Measurements from ENCODE around the gene LACRT.
A peak's percentile ranks its signal among the peaks of the same experiment; 100 is the strongest.
"Not testable (repeated sequence)": the region's sequence is repeated elsewhere in the genome, so short reads cannot be mapped to it uniquely, and the experiment has no call there.

Gene LACRT

GRCh38 chr12:54634795-54635194 is at the start of gene LACRT:
TSS of gene LACRT (minus strand) at chr12:54634895. CDS start at chr12:54634841, 54 bp downstream.
- TF ChIP-seq POLR2A (IDR thresholded peaks at IDR 0.05; ENCODE audit: low read depth, low read length), result no peak
- DNase-seq (ENCODE audit: insufficient read length, low spot score), result no peak
- FAIRE-seq, result no peak

DNA sequence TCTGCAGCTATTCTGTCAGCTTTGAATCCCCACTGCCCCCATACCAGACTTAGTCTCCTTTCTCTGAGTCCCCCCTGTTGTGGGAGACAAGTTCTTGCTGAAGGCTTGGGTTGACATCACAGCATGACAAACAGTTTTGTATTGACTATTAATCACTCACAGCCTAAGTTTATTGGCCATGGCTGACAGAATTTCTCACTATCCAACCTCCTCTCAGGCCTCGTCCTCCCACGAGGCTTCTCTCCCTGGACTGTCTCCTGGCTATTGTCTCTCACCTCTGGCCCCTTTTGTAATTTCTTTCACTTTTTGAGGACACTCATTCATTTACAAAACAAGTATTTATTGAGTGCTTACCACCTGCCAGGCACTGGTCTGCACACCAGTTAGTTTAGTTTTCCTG is 48.7 kb upstream of the LACRT start:
- DNase-seq (ENCODE audit: insufficient read length, low spot score), result no peak

GRCh38 chr12:54682674-54683073 is 48.0 kb upstream of the LACRT start:
- no peak for TF ChIP-seq POLR2A (IDR thresholded peaks at IDR 0.05; ENCODE audit: low read depth, low read length)
- no peak for FAIRE-seq
- DNase-seq (ENCODE audit: insufficient read length, low spot score), result no peak

More for the DNA sequence above, 48.7 kb upstream of the LACRT start:
- no peak for TF ChIP-seq POLR2A (IDR thresholded peaks at IDR 0.05; ENCODE audit: low read depth, low read length)
- FAIRE-seq, result no peak

- peak; percentile 6 for FAIRE-seq
- no peak for TF ChIP-seq POLR2A (IDR thresholded peaks at IDR 0.05; ENCODE audit: low read depth, low read length)
- peak; percentile 29 for DNase-seq (ENCODE audit: insufficient read length, low spot score)
These were observed 45.7 kb upstream of the LACRT start for GRCh38 chr12:54680374-54680773.

- no peak for FAIRE-seq
- TF ChIP-seq POLR2A (IDR thresholded peaks at IDR 0.05; ENCODE audit: low read depth, low read length), result no peak
- no peak for DNase-seq (ENCODE audit: insufficient read length, low spot score)
These were observed 43.4 kb upstream of the LACRT start for GRCh38 chr12:54678131-54678530.

GRCh38 chr12:54667945-54668344 is 33.2 kb upstream of the LACRT start:
- DNase-seq (ENCODE audit: insufficient read length, low spot score) (no peak), FAIRE-seq (no peak)
- TF ChIP-seq POLR2A (IDR thresholded peaks at IDR 0.05; ENCODE audit: low read depth, low read length), result no peak

- TF ChIP-seq POLR2A (IDR thresholded peaks at IDR 0.05; ENCODE audit: low read depth, low read length), result no peak
- DNase-seq (ENCODE audit: insufficient read length, low spot score) (no peak), FAIRE-seq (no peak)
These were observed 31.3 kb upstream of the LACRT start for GRCh38 chr12:54666008-54666407.

GRCh38 chr12:54665022-54665635 is 30.4 kb upstream of the LACRT start:
- not testable (repeated sequence) for FAIRE-seq; DNase-seq (ENCODE audit: insufficient read length, low spot score)

GRCh38 chr12:54663603-54664002 is 28.9 kb upstream of the LACRT start:
- DNase-seq (ENCODE audit: insufficient read length, low spot score) (no peak), FAIRE-seq (no peak)
- TF ChIP-seq POLR2A (IDR thresholded peaks at IDR 0.05; ENCODE audit: low read depth, low read length), result no peak

GRCh38 chr12:54662026-54662425 is 27.3 kb upstream of the LACRT start:
- TF ChIP-seq POLR2A (IDR thresholded peaks at IDR 0.05; ENCODE audit: low read depth, low read length), result no peak
- FAIRE-seq, result no peak

DNA sequence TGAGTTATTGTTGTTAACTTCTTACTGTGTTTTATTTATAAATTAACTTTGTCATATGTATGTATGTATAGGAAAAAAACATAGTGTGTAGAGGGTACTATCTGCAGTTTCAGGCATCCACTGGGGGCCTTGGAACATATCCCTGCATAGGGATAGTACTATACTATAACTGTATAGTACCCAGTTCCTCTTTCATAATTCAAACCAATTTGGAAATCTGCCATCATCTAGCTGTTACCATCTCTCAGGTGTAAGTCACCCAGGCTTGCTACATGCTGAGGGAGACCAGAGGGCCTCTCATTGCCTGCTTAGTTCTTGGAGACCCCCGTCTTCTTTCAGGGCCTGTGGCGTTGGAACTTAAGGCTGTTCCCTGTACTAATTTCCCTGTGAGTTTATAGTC is 26.4 kb upstream of the LACRT start:
- FAIRE-seq (no peak), DNase-seq (ENCODE audit: insufficient read length, low spot score) (no peak)
- TF ChIP-seq POLR2A (IDR thresholded peaks at IDR 0.05; ENCODE audit: low read depth, low read length), result no peak

More at GRCh38 chr12:54662026-54662425, 27.3 kb upstream of the LACRT start:
- no peak for DNase-seq (ENCODE audit: insufficient read length, low spot score)

DNA sequence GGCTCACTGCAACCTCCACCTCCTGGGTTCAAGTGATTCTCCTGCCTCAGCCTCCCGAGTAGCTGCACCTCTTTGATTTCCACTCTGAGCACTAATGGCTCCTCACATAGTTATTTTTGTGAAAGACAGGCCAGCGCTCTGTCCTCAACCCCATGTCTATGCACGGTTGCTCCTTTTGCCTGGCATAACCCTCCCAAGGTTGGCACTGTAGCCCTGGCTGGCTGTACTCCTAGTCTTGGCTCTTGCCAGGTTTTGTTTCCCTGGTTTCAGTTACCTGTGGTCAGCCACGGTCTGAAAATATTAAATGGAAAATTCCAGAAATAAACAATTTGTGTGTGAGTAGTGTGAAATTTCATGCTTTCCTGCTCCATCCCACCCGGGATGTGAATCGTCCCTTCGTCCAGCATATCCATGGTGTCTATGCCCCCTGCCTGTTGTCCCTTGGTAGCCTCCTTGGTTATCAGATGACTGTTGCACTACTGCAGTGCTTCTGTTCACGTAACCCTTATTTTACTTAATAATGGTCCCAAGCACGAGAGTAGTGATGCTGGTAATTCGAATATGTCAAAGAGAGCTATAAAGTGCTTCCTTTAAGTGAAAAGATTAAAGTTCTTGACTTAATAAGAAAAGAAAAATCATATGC is 25.7 kb upstream of the LACRT start:
- no peak for DNase-seq (ENCODE audit: insufficient read length, low spot score)
- TF ChIP-seq POLR2A (IDR thresholded peaks at IDR 0.05; ENCODE audit: low read depth, low read length), result no peak
- no peak for FAIRE-seq

DNA sequence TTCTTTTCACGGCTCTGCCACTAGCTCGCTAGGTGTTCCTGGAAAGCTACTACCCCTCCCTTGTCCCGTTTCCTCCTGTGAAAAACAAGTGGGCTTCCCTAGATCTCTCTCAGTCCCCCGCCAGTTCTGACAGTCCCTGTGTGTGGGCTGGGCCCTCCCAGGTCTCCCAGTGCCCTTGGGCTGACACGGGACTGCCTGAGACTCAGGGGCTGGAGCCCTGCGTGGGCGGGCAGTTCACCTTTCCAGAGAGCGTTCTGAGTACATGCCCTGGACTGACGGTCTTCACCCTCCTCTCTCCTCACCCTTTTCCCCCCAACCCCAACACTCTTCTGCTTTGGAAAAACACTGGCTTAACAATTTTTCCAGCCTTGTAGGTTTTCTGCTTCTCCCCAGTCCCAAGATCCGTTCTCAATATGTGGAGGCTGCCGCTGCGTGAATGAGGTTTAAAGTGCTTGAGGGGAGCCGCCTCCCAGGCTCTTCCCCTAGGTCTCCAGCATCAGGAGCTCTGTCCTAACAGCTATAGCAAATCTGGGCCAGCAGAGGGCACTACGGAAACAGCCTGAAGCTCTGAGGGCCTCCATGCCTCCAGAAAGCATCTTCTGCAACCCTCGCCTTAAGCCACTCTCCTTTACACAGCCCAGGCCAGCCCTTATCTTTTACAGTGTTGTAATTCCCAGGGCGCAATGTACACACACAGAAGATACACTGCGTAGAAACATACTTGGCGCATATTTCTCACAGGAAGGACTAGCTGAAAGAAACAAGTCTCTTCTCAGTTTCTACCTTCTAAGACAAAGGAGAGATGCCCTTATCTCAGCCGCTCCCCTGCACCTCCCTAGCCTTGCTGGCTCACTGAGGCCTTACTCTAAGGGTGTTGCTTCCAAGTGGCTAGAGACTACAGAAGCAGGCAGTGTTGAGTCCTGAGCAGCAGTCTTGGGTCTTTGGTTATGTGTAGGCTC is 23.9 kb upstream of the LACRT start:
- FAIRE-seq (no peak), DNase-seq (ENCODE audit: insufficient read length, low spot score) (peak; percentile 45)
- no peak for TF ChIP-seq POLR2A (IDR thresholded peaks at IDR 0.05; ENCODE audit: low read depth, low read length)

DNA sequence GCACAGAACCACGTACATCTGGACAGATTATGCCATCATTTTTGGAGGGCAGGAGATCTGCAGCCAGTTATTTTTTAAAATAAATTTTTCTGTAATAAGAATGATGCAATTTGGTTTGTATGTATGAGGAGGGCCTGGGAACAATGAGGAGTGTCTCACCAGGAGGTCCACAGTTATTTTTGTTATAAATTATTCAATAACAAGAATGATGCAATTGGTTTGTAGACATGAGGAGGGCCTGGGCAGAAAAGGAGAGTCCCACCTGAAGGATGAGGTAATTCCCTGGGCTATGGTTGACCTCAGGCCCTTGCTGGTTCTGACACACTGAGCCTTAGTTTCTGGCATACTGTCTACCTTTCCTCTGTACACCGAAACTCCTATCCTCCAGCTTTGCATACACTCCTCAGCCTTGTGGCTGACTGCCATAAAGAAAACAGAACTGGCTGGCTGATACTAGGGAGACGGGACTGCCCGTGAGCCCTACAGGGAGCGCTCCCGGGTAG is 22.5 kb upstream of the LACRT start:
- FAIRE-seq, result no peak
- no peak for TF ChIP-seq POLR2A (IDR thresholded peaks at IDR 0.05; ENCODE audit: low read depth, low read length)

More for the DNA sequence above, 22.5 kb upstream of the LACRT start:
- no peak for DNase-seq (ENCODE audit: insufficient read length, low spot score)
